Measurements from ENCODE around the gene CACNG4. TPM values are rescaled to one million over a fixed set of nuclear protein-coding genes. Genes with fewer than 3 reads are reported as not detected.
"Not testable (repeated sequence)": the region's sequence is repeated elsewhere in the genome, so short reads cannot be mapped to it uniquely, and the experiment has no call there.

Gene CACNG4
- total RNA-seq, 2 experiments from 2014 or later = not detected

DNA sequence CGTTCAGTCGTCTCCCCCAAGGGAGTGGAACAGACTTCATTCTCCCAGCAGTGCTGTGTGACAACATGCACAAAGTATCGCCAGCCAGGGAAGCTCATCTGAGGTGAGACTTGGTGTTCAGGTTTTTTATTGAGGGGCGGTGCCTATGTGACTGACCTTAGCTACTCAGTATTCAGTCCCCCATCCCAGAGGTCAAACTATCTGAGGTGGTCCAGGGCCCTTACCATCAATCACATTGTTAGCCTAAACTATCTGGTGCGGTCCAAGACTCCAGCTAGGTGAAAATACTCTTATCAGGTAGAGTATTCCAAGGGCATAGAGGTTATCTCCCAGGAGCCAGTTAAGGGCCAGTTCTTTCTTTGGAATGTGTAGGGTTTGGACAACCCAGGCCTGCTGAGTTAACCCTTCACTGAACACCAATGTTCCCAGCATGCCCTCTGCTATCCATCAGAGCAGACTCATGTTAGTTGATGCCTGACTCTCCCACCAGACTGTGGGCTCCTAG, 74.4 kb downstream of the CACNG4 start:
- Mint-ChIP-seq H3K4me1 (ENCODE audit: low read depth) (no peaks in the 10 kb centered on the region), H3K36me3 (ENCODE audit: low read depth) (no peaks in the 10 kb centered on the region), H3K27me3 (peaks cover 5% of the 10 kb centered on the region), H3K4me3 (no peak overlapping the region), H3K9me3 (no peaks in the 10 kb centered on the region), H3K27ac (no peak overlapping the region)
- TF ChIP-seq CTCF (IDR thresholded peaks at IDR 0.05) = no peak
- ChIA-PET CTCF (no interaction called here), POLR2A (interaction anchor here (0.9 kb wide), 1 partner anchor 19 kb away, joined by 3 read pairs; no protein-coding TSS in a partner anchor)
- Histone ChIP-seq H3K9me3 (ENCODE audit: control insufficient read depth in 1 of 2, insufficient read depth in 1 of 2, low read length in 2 of 2) (no peaks in the 10 kb centered on the region), H3K27ac (ENCODE audit: low read depth in 1 of 2, low read length in 2 of 2) (no peak overlapping the region), H3K4me1 (ENCODE audit: insufficient read depth, low read length) (no peaks in the 10 kb centered on the region), H3K27me3 (ENCODE audit: control insufficient read depth in 1 of 2, insufficient read depth in 2 of 2, low read length in 2 of 2) (no peaks in the 10 kb centered on the region), H3K36me3 (ENCODE audit: insufficient read depth, low read length) (no peaks in the 10 kb centered on the region), H3K4me3 (ENCODE audit: low read length) (no peak overlapping the region)
- DNase-seq = no peak
- ATAC-seq (ENCODE audit: poor library complexity) = no peak
- intact Hi-C loops (cut with DNase I, micrococcal nuclease) = no loop called here

GRCh38 chr17:67040652-67041051, 76.1 kb downstream of the CACNG4 start:
- ATAC-seq (ENCODE audit: poor library complexity) (no peak), DNase-seq (no peak)
- H3K4me1 ChIP-seq (ENCODE audit: insufficient read depth, low read length) = no peaks in the 10 kb centered on the region
- Mint-ChIP-seq H3K36me3 (ENCODE audit: low read depth) (no peaks in the 10 kb centered on the region), H3K9me3 (no peaks in the 10 kb centered on the region), H3K27me3 (no peaks in the 10 kb centered on the region), H3K27ac (no peak overlapping the region), H3K4me1 (ENCODE audit: low read depth) (no peaks in the 10 kb centered on the region), H3K4me3 (no peak overlapping the region)
- H3K9me3 ChIP-seq (ENCODE audit: control insufficient read depth in 1 of 2, insufficient read depth in 1 of 2, low read length in 2 of 2) = no peaks in the 10 kb centered on the region
- ChIA-PET POLR2A (no interaction called here), CTCF (no interaction called here)
- no peaks in the 10 kb centered on the region for H3K27me3 ChIP-seq (ENCODE audit: control insufficient read depth in 1 of 2, insufficient read depth in 2 of 2, low read length in 2 of 2)
- H3K27ac ChIP-seq (ENCODE audit: low read depth in 1 of 2, low read length in 2 of 2) = no peak overlapping the region
- H3K4me3 ChIP-seq (ENCODE audit: low read length) = no peak overlapping the region
- H3K36me3 ChIP-seq (ENCODE audit: insufficient read depth, low read length) = no peaks in the 10 kb centered on the region
- no peak for TF ChIP-seq CTCF (IDR thresholded peaks at IDR 0.05)
- intact Hi-C loops (cut with DNase I, micrococcal nuclease) = no loop called here

DNA sequence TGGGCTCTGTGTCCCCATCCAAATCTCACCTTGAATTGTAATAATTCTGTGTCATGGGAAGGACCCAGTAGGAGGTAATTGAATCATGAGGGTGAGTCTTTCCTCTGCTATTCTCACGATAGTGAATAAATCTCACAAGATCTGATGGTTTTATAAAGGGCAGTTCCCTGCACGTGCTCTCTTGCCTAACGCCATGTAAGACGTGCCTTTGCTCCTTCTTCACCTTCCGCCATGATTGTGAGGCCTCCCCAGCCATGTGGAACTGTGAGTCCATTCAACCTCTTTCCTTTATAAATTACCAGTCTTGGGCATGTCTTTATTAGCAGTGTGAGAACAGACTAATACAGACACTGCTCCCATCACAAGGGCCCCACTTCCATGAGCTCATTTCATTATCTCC, 76.6 kb downstream of the CACNG4 start:
- H3K27ac ChIP-seq (ENCODE audit: low read depth in 1 of 2, low read length in 2 of 2); H3K9me3 Mint-ChIP-seq; H3K4me1 Mint-ChIP-seq (ENCODE audit: low read depth); POLR2A ChIA-PET; ATAC-seq (ENCODE audit: poor library complexity); H3K4me3 ChIP-seq (ENCODE audit: low read length); H3K4me3 Mint-ChIP-seq; H3K36me3 ChIP-seq (ENCODE audit: insufficient read depth, low read length); H3K27me3 ChIP-seq (ENCODE audit: control insufficient read depth in 1 of 2, insufficient read depth in 2 of 2, low read length in 2 of 2); H3K27me3 Mint-ChIP-seq; intact Hi-C loops (cut with DNase I, micrococcal nuclease); CTCF ChIA-PET; H3K36me3 Mint-ChIP-seq (ENCODE audit: low read depth); H3K27ac Mint-ChIP-seq; H3K4me1 ChIP-seq (ENCODE audit: insufficient read depth, low read length); H3K9me3 ChIP-seq (ENCODE audit: control insufficient read depth in 1 of 2, insufficient read depth in 1 of 2, low read length in 2 of 2); DNase-seq: not testable (repeated sequence)

DNA sequence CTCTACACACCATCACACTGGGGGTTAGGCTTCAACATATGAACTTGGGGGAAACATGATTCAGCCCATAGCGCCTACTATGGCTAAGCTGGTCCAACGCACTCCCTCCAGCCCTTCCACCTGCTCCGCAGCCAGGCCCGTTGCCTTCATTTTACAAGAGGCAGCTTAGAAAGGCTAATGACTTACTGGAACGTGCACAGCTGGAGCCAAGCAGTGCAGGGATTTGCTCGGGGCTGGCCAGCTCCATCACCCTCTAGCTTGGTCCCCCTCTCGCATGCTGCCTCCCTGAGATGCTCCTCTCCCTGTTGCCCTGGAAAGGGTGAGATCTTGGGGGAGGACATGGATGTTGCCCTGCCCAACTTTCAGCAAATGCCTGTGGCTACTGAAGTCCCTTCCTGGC, 77.0 kb downstream of the CACNG4 start:
- no peaks in the 10 kb centered on the region for H3K4me1 Mint-ChIP-seq (ENCODE audit: low read depth)
- Histone ChIP-seq H3K27me3 (ENCODE audit: control insufficient read depth in 1 of 2, insufficient read depth in 2 of 2, low read length in 2 of 2) (no peaks in the 10 kb centered on the region), H3K4me1 (ENCODE audit: insufficient read depth, low read length) (no peaks in the 10 kb centered on the region), H3K36me3 (ENCODE audit: insufficient read depth, low read length) (no peaks in the 10 kb centered on the region), H3K9me3 (ENCODE audit: control insufficient read depth in 1 of 2, insufficient read depth in 1 of 2, low read length in 2 of 2) (peaks cover 0 to 2% of the 10 kb centered on the region in 2 experiments), H3K4me3 (ENCODE audit: low read length) (no peak overlapping the region), H3K27ac (ENCODE audit: low read depth in 1 of 2, low read length in 2 of 2) (no peak overlapping the region)
- H3K4me3 Mint-ChIP-seq = no peak overlapping the region
- peaks cover 7% of the 10 kb centered on the region for H3K27me3 Mint-ChIP-seq
- DNase-seq (no peak), ATAC-seq (ENCODE audit: poor library complexity) (no peak)
- no peak for TF ChIP-seq CTCF (IDR thresholded peaks at IDR 0.05)
- H3K36me3 Mint-ChIP-seq (ENCODE audit: low read depth) = no peaks in the 10 kb centered on the region
- H3K9me3 Mint-ChIP-seq = no peaks in the 10 kb centered on the region
- intact Hi-C loops (cut with DNase I, micrococcal nuclease) = no loop called here
- CTCF ChIA-PET = no interaction called here
- no peak overlapping the region for H3K27ac Mint-ChIP-seq
- POLR2A ChIA-PET = no interaction called here
